COR-L47 (cell line): Measurements from ENCODE around the gene HOXA6.

Experiments used
- DNase-seq: peaks from one replicate; lab custom pipeline; 2025; lab: John Stamatoyannopoulos, UW

HOXA6 gene

GRCh38 chr7:27121684-27122076, 25.9 kb downstream of the HOXA6 start:
- no peak for DNase-seq

- no peak for DNase-seq
Observed at GRCh38 chr7:27119412-27119911, 28.1 kb downstream of the HOXA6 start.

- DNase-seq: no peak
Observed at GRCh38 chr7:27118580-27118979, 29.0 kb downstream of the HOXA6 start.

GRCh38 chr7:27117887-27118491, 29.6 kb downstream of the HOXA6 start:
- no peak for DNase-seq

- DNase-seq: no peak
Observed at GRCh38 chr7:27116962-27117886, 30.4 kb downstream of the HOXA6 start.

GRCh38 chr7:27116031-27116961, 31.3 kb downstream of the HOXA6 start:
- DNase-seq: no peak

- DNase-seq: no peak
Observed at GRCh38 chr7:27115221-27116026, 32.1 kb downstream of the HOXA6 start.

GRCh38 chr7:27114881-27115220, 32.7 kb downstream of the HOXA6 start:
- DNase-seq: no peak

GRCh38 chr7:27113991-27114769, 33.4 kb downstream of the HOXA6 start:
- peak; percentile 50 for DNase-seq

- no peak for DNase-seq
Observed at GRCh38 chr7:27112955-27113949, 34.3 kb downstream of the HOXA6 start.

GRCh38 chr7:27112361-27112760, 35.2 kb downstream of the HOXA6 start:
- DNase-seq: no peak

- no peak for DNase-seq
Observed at GRCh38 chr7:27111751-27112277, 35.8 kb downstream of the HOXA6 start.

GRCh38 chr7:27111042-27111750, 36.4 kb downstream of the HOXA6 start:
- DNase-seq: no peak

GRCh38 chr7:27110186-27111031, 37.2 kb downstream of the HOXA6 start:
- DNase-seq: no peak

GRCh38 chr7:27109466-27110185, 37.9 kb downstream of the HOXA6 start:
- DNase-seq: no peak

GRCh38 chr7:27108390-27109127, 39.0 kb downstream of the HOXA6 start:
- no peak for DNase-seq
